SIG-M5 (cell line): Measurements from ENCODE around the gene CCL15.
"Not testable (repeated sequence)": the region's sequence is repeated elsewhere in the genome, so short reads cannot be mapped to it uniquely, and the experiment has no call there.

Experiments
- DNase-seq: peaks from one replicate; lab custom pipeline; 2025; lab: John Stamatoyannopoulos, UW

CCL15 gene, protein sequence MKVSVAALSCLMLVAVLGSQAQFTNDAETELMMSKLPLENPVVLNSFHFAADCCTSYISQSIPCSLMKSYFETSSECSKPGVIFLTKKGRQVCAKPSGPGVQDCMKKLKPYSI

DNA sequence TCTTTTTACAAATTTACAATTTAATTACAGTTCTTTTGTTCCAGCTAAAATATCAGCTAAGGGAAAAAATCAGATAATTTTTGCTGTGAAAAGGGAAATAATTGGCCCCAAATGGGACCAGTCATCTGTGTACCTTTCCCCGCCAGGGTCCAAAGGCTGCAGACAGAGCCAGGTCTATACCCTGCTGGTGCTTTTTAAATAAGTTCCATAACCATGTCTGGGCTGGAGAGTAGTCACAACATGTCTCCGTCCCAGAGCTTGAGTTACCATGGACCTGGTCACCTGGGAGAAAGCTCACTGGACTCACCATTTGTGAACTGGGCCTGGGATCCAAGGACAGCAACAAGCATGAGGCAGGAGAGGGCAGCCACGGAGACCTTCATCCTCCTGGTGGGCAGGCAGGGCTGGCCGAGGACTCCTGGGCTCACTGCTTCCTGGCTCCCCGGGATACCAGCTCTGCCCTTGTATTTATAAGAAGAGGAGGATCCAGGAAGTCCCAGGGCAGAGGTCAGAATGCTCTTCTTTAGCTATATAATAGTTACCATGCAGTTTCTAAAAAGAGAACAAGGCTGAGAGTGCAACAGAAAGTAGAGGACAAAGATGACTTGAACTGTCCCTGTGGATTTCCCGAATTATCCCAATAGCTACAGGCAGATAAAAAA, at the start of gene CCL15:
Gene CCL15 (minus strand): TSS at position 444 of the 662 bp plus-strand sequence. CDS start 61 bp downstream, at position 383.
- DNase-seq, result no peak

DNA sequence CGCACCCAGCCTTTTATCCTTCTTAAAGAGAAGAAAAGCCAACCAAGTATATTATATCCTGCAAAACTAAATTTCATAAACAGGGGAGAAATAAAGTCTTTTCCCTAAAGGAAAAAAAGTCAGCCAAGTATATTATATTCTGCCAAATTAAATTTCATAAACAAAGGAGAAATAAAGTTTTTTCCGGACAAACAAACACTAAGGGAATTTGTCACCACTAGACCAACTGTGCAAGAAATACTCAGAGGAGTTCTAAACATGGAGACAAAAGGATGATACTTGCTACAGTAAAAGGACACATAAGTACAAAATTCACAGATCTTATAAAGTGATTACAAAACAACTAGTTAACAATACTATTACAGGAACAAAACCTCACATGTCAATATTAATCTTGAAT, 48.3 kb upstream of the CCL15 start:
- DNase-seq, result no peak

DNA sequence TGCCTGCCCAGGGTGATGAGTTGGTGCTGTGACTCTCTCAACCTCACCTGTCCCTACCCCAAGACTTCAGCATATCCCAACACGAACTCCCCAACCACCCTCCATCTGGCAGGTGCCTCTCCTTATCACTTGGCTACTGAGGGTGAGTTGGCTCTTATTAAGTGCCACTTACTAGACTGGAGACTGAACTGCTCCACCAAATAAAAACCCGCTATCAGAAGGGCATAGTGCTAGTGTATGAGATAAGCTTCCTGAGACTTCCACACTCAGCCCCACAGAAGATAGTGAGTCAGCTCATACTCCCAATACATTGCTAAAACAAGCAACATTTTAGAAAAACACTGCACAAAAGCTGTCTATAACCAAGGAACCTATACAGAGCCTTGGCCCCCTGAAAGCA, 46.7 kb upstream of the CCL15 start:
- no peak for DNase-seq

DNA sequence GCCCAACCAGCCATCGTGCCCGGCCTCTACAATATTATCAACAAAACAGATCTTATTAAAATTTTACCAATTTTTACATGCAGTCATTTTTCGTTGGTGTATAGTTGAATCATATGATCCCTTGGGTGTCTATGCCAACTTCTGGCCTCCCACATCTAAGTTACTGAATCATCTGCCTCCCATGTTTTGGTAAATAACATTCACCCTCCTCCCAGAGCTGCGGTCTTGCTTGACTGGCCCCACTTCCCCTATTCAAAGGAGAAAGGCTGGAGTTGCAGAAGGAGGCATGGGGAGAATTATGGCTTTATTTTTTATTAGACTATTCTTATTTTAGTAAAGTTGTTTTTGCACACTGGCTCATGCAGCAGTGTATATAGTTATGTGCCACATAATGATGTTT, 34.9 kb upstream of the CCL15 start:
- peak; percentile 60 for DNase-seq

DNA sequence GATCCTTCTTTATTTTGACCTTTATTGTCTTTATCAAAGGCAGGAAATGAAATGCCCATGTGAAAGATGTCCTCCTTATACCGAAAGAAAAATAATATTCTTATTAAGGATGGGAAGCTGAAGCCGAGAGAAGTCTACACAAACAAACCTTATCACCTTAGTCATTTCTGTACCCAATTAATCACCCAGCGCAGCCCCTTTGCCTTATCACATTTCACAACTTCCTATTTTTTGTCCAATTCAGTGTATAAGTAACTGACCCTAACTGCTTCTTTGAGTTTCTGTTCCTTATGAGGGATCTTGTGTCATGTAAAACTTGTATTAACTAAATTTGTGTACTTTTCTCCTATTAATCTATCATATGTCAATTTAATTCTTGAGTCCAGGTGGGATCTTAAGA, 32.8 kb upstream of the CCL15 start:
- peak; percentile 84 for DNase-seq

DNA sequence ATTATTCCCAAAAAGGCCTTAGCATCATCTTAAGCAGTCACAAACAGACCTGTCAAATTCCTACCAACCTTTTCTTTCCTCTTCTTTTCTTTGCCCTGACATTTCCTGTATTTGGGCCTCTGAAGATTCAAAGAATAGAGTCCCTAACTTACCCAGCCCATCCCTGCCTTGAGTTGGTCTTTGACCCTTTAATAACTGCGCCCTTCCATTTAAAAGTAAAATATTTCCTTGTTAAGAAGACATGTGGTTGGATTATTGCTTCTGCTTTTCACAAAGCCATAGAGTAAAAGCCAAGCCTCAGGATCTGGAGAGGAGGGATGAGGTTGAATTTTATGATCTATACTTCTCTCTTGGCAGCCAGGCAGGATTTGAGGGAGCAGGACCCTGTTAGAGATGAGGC, 29.6 kb upstream of the CCL15 start:
- no peak for DNase-seq

DNA sequence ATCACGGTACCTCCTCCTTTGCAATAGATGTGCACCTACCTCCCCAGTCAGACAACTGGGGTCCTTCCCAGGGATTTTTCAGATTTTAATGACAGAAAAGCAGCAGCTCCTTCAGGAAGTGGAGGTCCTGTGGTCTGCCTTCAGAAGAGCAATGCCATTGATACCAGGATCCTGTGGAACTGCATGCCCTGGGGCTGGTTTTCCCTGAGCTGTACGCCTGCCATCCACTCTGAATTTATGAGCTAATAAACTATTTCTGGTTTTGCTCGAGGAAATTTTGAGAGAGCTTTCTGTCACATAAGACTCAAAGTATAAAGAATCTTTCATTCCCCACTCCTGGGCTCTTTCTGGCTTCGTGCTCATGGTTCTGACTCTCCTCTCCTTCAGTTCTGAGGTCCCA, 26.4 kb upstream of the CCL15 start:
- no peak for DNase-seq

DNA sequence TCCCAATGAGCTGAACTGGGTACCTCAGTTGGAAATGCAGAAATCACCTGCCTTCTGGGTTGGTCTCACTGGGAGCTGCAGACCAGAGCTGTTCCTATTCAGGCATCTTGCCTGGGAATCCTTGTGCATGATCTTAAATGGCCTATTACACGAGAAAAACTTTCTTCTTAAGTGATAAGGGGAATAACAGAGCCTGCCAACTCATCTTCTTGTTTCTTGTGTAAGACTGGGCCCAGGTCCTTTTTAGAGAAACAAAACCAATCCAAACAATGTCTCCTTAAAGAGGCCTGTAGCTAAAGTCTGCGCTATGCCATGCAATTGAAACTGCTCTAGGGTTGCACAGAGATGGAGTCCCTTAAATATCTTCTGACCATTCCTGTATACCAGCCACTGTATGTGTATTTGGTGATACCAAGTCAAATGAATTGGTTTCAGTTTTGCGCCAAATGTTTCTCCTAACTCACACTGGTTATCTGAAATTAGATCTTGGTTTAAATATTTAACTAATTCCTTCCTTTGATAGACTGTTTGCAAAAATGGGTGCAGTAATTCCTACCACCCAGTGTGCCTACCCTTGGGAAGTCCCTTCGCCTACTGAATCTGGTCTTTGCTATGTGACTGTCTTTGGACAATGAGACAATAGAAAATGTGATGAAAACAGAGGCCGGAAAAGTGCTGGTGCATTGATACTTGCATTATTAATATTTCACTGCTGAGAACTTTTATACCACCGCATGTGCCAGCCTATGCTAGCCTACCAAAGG, 22.9 kb upstream of the CCL15 start:
- no peak for DNase-seq

DNA sequence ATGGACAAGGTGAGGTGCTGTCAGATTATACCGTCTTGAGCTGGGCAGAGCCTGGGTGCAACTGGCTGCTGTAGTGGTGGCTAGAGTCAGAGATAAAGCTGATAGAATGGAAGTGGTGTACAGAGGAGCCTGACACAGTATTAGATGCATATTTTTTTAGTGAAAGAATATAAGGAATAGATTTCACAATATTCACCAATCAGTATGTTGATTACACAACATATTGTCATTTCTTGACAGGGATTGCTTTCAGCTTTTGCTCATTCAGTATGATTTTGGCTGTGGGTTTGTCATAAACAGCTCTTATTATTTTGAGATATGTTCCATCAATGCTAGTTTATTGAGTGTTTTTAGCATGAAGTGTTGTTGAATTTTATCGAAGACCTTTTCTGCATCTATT, 18.1 kb upstream of the CCL15 start:
- no peak for DNase-seq

DNA sequence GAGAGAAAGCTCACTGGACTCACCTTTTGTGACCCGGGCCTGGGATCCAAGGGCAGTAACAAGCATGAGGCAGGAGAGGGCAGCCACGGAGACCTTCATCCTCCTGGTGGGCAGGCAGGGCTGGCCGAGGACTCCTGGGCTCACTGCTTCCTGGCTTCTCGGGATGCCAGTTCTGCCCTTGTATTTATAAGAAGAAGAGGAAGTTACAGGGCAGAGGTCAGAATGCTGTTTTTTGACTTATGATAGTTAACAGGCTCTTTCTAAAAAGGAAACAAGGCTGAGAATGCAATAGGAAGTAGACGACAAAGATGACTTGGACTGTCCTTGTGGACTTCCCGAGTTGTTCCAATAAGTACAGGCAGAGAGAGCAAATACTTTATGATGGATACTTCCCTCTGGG, 16.4 kb upstream of the CCL15 start, which contains the start of gene CCL23:
Gene CCL23 (minus strand): TSS at position 174 of the 400 bp plus-strand sequence. CDS start 75 bp downstream, at position 99.
- DNase-seq, result no peak

DNA sequence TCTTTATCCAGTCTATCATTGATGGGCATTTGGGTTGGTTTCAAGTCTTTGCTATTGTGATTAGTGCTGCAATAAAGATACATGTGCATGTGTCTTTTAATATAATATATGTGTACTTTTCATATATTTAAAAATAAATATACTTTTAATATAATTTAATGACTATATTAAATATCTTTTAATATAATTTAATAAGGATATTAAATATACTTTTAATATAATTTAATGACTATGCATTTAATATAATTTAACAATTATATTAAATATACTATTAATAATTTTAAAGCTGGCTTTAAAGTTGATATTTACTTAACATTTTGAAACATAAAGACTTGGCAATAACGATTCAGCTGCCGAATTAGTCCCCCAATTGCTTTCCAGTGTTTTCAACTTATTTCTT, 15.2 kb upstream of the CCL15 start:
- DNase-seq, result no peak

DNA sequence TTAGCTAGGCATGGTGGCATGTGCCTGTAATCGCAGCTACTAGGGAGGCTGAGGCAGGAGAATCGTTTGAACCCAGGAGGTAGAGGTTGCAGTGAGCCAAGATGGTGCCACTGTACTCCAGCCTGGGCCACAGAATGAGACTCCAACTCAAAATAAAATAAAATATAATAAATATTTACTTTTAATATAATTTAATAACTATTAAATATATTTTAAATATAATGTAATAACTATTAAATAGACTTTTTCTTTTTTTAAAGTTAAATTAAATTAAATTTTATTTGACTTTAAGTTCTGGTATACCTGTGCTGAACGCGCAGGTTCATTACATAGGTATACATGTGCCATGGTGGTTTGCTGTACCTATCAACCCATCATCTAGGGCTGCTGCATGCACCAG, 14.5 kb upstream of the CCL15 start:
- DNase-seq, result not testable (repeated sequence)

DNA sequence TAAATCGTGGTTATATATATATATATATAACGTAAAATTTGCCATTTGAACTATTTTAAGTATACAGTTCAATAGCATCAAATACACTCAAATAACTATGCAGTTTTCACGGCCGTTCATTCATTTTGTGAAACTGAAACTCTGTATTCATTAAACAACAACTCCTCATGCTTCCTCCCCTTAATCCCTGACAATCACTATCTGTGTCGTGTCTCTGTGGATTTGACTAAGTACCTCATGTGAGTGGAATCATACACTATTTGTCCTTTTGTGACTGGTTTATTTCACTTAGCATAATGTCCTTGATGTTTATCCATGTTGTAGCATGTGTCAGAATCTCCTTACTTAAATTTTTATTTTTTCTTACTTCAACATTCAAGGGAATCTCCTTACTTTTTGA, 13.6 kb upstream of the CCL15 start:
- no peak for DNase-seq

DNA sequence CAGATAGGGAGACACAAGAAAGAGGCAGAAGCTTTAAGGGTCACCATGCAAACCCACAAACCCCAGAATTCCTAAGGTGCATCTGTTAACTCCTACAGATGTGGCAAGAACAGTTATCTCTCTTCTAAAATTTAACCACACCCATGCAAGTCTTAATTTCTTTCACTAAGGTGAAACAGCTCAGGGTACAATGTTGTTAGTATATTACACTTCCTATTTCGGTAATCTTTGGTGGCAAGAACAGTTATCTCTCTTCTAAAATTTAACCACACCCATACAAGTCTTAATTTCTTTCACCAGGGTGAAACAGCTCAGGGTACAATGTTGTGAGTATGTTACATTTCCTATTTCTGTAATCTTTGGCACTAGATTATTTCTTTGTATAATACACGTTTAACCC, 9.8 kb upstream of the CCL15 start:
- no peak for DNase-seq

DNA sequence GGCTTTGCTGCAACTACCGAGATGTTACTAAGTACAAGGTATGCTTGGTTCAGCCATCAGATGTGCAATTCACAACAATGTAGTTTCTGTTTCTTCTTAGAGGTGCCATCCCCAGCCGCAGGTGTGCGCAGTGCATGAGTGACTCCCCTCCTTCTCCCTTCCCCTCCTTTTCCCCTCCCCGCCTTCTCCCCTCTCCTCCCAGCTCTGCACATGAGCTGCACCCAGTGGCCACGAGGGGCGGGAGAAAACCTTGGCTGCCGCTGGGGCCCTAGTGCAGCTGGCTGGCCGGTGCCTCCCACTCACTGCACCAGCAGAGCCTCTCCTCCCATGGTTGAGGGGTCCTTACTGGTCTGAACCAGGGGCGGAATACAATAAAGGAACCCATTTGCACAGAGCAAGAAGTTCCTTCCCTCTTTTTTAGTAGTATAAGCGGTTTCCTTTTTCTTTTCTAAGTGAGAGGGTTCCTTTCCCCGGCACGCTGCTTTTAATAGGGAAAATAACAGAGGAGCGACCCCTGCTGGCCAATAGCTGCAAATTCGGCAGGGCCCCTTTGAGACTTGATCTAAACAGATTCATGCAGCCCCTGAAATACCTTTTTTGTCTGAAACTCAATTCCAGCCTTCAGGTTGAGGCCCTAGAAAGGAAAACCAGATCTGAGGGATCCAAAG, 7.8 kb upstream of the CCL15 start:
- no peak for DNase-seq

DNA sequence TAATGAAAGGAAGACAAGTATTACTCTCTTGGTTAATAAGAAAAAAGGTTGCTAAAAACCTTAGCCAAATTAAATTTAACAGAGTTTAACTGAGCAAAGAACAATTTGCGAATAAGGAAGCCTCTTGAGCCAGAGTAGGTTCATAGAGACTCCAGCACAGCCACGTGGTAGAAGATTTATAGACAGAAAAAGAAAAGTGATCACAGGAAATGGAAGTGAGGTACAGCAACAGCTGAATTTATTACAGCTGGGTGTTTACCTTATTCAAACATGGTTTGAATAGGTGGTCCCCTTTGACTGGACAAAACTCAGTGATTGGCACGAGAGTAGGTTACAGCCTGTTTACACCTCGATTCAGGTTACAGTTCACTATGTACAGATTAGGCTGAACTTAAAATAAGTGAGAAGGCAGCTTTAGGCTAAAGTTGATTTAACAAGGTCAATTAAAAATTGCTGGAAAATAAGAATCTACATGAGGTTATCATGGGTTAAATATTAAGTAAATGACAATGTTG, 3.3 kb upstream of the CCL15 start:
- DNase-seq, result no peak

DNA sequence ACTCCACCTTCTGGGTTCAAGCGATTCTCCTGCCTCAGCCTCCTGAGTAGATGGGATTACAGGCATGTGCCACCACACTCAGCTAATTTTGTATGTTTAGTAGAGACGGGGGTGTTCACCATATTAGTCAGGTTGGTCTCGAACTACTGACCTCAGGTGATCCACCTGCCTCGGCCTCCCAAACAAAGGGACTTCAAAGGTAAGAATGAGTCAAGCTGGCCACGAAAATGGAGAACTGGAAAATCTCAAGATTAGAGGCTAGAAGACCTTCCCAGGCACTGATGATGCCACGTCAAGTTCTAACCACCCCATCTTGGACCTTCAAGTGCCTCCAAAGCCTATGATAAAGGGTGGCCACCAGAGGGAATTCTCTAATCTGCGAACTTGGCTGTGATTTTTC, 1.3 kb upstream of the CCL15 start:
- no peak for DNase-seq

DNA sequence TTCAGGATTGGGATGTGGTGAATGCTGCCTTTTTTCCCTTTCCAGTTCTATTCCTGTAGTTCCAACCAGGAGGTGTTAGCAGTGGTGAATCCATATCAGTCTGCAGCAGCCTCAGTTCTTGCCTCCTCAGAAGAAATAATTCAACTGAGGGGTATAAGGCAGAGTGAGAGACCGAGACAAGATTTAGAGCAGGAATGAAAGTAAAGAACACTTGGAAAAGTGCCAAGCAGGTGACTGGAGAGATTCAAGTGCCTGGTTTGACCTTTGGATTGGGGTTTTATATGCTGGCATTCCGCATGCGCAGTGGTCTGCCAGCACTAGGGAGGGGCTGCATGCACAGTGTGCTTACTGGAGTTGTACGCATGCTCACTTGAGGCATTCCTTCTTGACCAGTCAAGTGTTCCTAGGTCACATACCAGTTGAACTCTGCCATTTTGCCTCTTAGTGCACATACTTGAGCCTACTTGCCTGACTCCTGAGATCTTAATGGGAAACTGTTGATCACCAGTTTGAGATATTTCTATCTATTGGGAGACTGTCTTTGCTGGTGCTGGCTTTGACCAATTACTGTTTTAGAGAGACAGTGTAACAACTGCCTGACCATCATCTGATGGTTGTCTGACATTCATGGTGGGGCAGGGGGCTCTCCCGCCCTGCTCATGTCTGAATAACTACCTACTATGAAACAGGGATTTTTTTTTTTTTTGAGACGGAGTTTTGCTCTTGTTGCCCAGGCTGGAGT, 680 bp upstream of the CCL15 start:
- DNase-seq, result no peak

DNA sequence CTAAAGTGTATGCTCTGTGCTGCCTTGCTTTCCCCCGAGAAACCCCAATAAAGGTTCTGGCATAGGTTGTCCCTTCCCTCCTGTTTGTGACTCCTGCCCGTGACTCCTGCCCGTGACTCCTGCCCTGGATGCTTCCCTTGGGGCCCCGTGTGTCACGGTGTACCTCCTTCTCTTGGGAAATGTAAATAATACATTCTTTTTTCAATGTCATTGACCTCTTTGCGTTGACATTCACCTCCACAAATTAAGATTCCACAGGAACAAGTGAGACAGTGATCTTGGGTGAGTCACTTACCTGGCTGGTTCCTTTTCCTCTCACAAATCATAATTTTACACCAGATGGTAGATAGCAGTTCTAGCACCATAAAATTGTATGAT, 632 bp downstream of the CCL15 start:
- DNase-seq, result no peak

DNA sequence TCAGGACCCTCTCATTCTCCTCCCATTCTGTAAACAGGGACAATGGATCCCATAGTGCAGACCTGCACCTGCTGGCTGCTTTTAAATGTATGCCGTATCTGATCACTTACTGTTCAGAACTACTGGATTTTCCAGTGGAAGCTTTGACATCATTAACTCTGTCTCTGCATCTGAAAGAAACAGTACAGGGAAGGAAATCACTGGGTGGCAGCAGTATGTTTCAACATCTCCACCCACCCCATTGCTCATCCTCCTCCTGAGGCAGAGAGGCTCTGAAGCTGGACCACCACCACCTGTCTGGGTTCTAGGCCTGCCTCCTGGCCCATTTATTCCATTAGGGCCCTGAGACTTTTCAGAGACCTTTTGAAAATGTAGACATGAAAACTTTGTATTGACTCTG, 2.6 kb downstream of the CCL15 start:
- no peak for DNase-seq

DNA sequence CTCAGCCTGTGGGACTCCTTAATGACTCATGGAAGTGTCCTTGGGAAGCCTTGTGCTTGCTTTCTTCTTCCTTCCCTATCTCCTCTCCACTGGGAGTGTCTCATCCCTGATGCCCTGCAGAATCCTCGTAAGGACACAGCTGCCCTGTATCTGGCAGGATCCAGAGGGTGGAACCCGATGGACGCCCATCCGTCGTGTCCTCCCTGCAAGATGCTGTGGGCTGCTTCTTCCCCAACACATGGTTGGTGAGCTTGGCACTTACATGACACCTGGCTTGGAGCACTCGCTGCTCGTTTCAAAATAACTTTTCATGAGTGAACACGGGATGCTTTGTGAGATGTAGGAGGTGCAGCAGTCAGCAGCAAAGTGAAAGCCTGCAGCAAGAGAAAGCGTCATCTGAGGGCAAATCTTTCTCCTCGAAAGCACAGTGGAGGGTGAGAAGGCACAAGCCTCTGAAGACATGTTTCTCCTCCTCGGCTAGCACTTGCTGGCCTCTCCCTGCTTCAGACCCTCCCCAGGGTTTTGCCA, 3.3 kb downstream of the CCL15 start:
- no peak for DNase-seq

DNA sequence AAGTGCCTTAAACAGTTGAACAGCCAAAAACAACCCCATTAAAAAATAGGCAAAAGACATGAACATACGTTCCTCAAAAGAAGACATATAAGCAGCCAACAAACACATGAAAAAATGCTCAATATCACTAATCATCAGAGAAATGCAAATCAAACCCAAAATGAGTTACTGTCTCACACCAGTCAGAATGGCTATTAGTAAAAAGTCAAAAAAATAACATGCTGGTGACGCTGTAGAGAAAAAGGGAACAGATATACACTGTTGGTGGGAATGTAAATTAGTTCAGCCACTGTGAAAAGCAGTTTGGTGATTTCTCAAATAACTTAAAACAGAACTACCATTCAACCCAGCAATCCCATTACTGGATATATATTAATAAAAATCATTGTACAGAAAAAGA, 6.0 kb downstream of the CCL15 start:
- DNase-seq, result not testable (repeated sequence)
